Gastrocnemius medialis (tissue), 4 donors: Measurements from ENCODE around the gene TMTC2. TPM values are rescaled to one million over a fixed set of nuclear protein-coding genes. Genes with fewer than 3 reads are reported as not detected.

Experiments used
- ATAC-seq, 2 donors: fragments of 150-250 bp; one replicate each; pipeline ENCODE4 v1.9.1; 2016
- DNase-seq, 2 donors: peaks; one replicate each; pipeline ENCODE4 v3.0.0-alpha.2; 2019
- H3K27ac ChIP-seq, 4 donors: fragments of 200-600 bp; sonication (generic); 1 replicate in 1 of 4; 2 replicates in 3 of 4; pipeline ENCODE4 v1.5.1; 2016 to 2018; ENCODE audit warnings: mild to moderate bottlenecking in 2 of 4, moderate library complexity in 1 of 4
- H3K27me3 ChIP-seq, 3 donors: fragments of 200-600 bp; sonication (generic) in 2 of 3; 1 replicate in 1 of 3; 2 replicates in 2 of 3; pipeline versions ENCODE4 v1.5.1 to v1.6.0; 2016 to 2019; ENCODE audit warnings: mild to moderate bottlenecking in 1 of 3, moderate library complexity in 1 of 3
- H3K36me3 ChIP-seq, 2 donors: fragments of 200-600 bp; sonication (generic) in 1 of 2; one replicate each; pipeline ENCODE4 v1.5.1; 2017 to 2018
- H3K4me1 ChIP-seq, 2 donors: fragments of 200-600 bp; sonication (generic) in 1 of 2; one replicate each; pipeline ENCODE4 v1.5.1; 2016 to 2017; ENCODE audit warnings: mild to moderate bottlenecking in 2 of 2
- H3K4me3 ChIP-seq, 4 donors: fragments of 200-600 bp; sonication (generic) in 3 of 4; 1 replicate in 1 of 4; 2 replicates in 3 of 4; pipeline ENCODE4 v1.5.1; 2016 to 2019; ENCODE audit warnings: mild to moderate bottlenecking in 2 of 4
- H3K9me3 ChIP-seq, 3 donors: fragments of 200-600 bp; sonication (generic) in 2 of 3; 1 replicate in 1 of 3; 2 replicates in 2 of 3; pipeline ENCODE4 v1.5.1; 2016 to 2019
- CTCF ChIP-seq, 5 experiments: fragments of 450-650 bp in 3 of 5; fragments of 200-600 bp in 2 of 5; sonication (generic) in 2 of 5; IDR thresholded peaks in 4 of 5; conservative IDR thresholded peaks in 1 of 5; 1 replicate in 4 of 5; 2 replicates in 1 of 5; pipeline ENCODE4 v1.5.1; 2016 to 2019; ENCODE audit warnings: antibody characterized with exemption in 5 of 5, mild to moderate bottlenecking in 3 of 5, moderate library complexity in 3 of 5
- POLR2A ChIP-seq, 2 donors: fragments of 450-650 bp; IDR thresholded peaks; one replicate each; pipeline ENCODE4 v1.6.1; 2017; ENCODE audit warnings: antibody characterized with exemption in 2 of 2, mild to moderate bottlenecking in 2 of 2, moderate library complexity in 2 of 2
- in situ Hi-C, 4 donors: fragments of 200-750 bp; cut with MboI; loops; one replicate each; pipeline versions ENCODE4 v1.15.0 to v1.8.0; 2017; ENCODE audit warnings: low sequenced_read_pairs in 4 of 4
- intact Hi-C: fragments of 100-400 bp; cut with DNase I; formaldehyde crosslinking; loops from one replicate; pipeline ENCODE4 v1.15.1; 2023; ENCODE audit warnings: low total_unique reads
- total RNA-seq, 4 donors: library from RNA; depleted of rRNA; stranded (reverse); fragments of >200 nt; gene quantifications; one replicate each; pipeline versions ENCODE4 v1.1.0 to v1.2.3, GENCODE V29; 2016

Gene TMTC2
- total RNA-seq, 4 donors from 2014 or later, result 1.6 to 2.5 (median 1.9) TPM

GRCh38 chr12:83082690-83083276 is 396.1 kb downstream of the TMTC2 start:
- ATAC-seq (no peak), DNase-seq (no peak)
- in situ Hi-C loops, result no loop called here
- no peaks in the 10 kb centered on the region for H3K36me3 ChIP-seq
- intact Hi-C loops, result no loop called here
- no peak overlapping the region for H3K4me3 ChIP-seq
- no peaks in the 10 kb centered on the region for H3K4me1 ChIP-seq
- no peak overlapping the region for H3K27ac ChIP-seq
- no peaks in the 10 kb centered on the region for H3K27me3 ChIP-seq
- H3K9me3 ChIP-seq, result no peaks in the 10 kb centered on the region
- TF ChIP-seq CTCF (IDR thresholded peaks at IDR 0.05 in 4 of 5, conservative IDR thresholded peaks at IDR 0.05 in 1 of 5), result no peak
- no peak for TF ChIP-seq POLR2A (IDR thresholded peaks at IDR 0.05)

- intact Hi-C loops, result no loop called here
- TF ChIP-seq POLR2A (IDR thresholded peaks at IDR 0.05) (no peak), CTCF (IDR thresholded peaks at IDR 0.05 in 4 of 5, conservative IDR thresholded peaks at IDR 0.05 in 1 of 5) (no peak)
- H3K4me3 ChIP-seq, result no peak overlapping the region
These were observed 396.9 kb downstream of the TMTC2 start for GRCh38 chr12:83083616-83084015.

GRCh38 chr12:83084516-83085234 is 398.0 kb downstream of the TMTC2 start:
- no peak overlapping the region for H3K27ac ChIP-seq
- no peaks in the 10 kb centered on the region for H3K36me3 ChIP-seq
- no peaks in the 10 kb centered on the region for H3K9me3 ChIP-seq
- DNase-seq, result no peak
- no peaks in the 10 kb centered on the region for H3K4me1 ChIP-seq
- intact Hi-C loops (no loop called here), in situ Hi-C loops (no loop called here)
- TF ChIP-seq CTCF (IDR thresholded peaks at IDR 0.05 in 4 of 5, conservative IDR thresholded peaks at IDR 0.05 in 1 of 5), result no peak
- no peak for TF ChIP-seq POLR2A (IDR thresholded peaks at IDR 0.05)
- no peaks in the 10 kb centered on the region for H3K27me3 ChIP-seq
- H3K4me3 ChIP-seq, result no peak overlapping the region
- ATAC-seq, result no peak

More at GRCh38 chr12:83083616-83084015, 396.9 kb downstream of the TMTC2 start:
- no peaks in the 10 kb centered on the region for H3K27me3 ChIP-seq
- in situ Hi-C loops, result no loop called here
- ATAC-seq (no peak), DNase-seq (no peak)
- H3K9me3 ChIP-seq, result no peaks in the 10 kb centered on the region
- no peaks in the 10 kb centered on the region for H3K36me3 ChIP-seq
- H3K4me1 ChIP-seq, result no peaks in the 10 kb centered on the region
- H3K27ac ChIP-seq, result no peak overlapping the region

- ATAC-seq (no peak), DNase-seq (no peak)
- H3K27ac ChIP-seq, result no peak overlapping the region
- no peaks in the 10 kb centered on the region for H3K4me1 ChIP-seq
- no peak for TF ChIP-seq POLR2A (IDR thresholded peaks at IDR 0.05)
- intact Hi-C loops, result no loop called here
- H3K27me3 ChIP-seq, result no peaks in the 10 kb centered on the region
- no peaks in the 10 kb centered on the region for H3K9me3 ChIP-seq
- H3K36me3 ChIP-seq, result no peaks in the 10 kb centered on the region
- in situ Hi-C loops, result no loop called here
- no peak overlapping the region for H3K4me3 ChIP-seq
These were observed 399.3 kb downstream of the TMTC2 start for GRCh38 chr12:83086023-83086422.

GRCh38 chr12:83089575-83089974 is 402.9 kb downstream of the TMTC2 start:
- in situ Hi-C loops (no loop called here), intact Hi-C loops (no loop called here)

More at GRCh38 chr12:83089575-83089974, 402.9 kb downstream of the TMTC2 start:
- Histone ChIP-seq H3K36me3 (no peaks in the 10 kb centered on the region), H3K27me3 (no peaks in the 10 kb centered on the region), H3K4me1 (no peaks in the 10 kb centered on the region), H3K27ac (no peak overlapping the region), H3K4me3 (no peak overlapping the region), H3K9me3 (no peaks in the 10 kb centered on the region)
- ATAC-seq (no peak), DNase-seq (no peak)
- no peak for TF ChIP-seq CTCF (IDR thresholded peaks at IDR 0.05 in 4 of 5, conservative IDR thresholded peaks at IDR 0.05 in 1 of 5)
- no peak for TF ChIP-seq POLR2A (IDR thresholded peaks at IDR 0.05)
